ENCODE results near the gene FHOD1.

The FHOD1 gene

DNA sequence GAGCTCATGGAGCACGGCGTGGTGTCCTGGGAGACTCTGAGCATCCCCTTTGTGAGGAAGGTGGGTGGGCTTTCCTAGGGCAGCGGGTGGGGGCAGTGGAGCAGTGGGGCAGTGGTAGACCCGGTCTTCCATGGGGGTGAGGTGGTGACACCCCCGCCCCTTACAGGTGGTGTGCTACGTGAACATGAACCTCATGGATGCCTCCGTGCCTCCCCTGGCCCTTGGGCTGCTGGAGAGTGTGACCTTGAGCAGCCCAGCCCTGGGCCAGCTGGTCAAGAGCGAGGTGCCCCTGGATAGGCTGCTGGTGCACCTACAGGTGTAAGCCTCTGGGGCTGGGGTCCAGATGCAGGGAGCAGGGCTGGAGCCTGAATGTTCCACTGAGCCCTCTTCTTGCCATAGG is 46.8 kb downstream of the FHOD1 start:
- H2AFZ ChIP-seq (ENCODE audit: low read depth, low read length), result no peak overlapping the region
- H3K9me3 ChIP-seq (ENCODE audit: low read length), result no peaks in the 10 kb centered on the region
- H3K36me3 ChIP-seq (ENCODE audit: insufficient read depth, low read length), result peaks cover 67% of the 10 kb centered on the region
- H3K4me1 ChIP-seq (ENCODE audit: insufficient read depth, low read length), result no peaks in the 10 kb centered on the region
- no peak overlapping the region for H3K4me3 ChIP-seq (ENCODE audit: low read length)
- no peaks in the 10 kb centered on the region for H3K27me3 ChIP-seq (ENCODE audit: insufficient read depth, low read length)

DNA sequence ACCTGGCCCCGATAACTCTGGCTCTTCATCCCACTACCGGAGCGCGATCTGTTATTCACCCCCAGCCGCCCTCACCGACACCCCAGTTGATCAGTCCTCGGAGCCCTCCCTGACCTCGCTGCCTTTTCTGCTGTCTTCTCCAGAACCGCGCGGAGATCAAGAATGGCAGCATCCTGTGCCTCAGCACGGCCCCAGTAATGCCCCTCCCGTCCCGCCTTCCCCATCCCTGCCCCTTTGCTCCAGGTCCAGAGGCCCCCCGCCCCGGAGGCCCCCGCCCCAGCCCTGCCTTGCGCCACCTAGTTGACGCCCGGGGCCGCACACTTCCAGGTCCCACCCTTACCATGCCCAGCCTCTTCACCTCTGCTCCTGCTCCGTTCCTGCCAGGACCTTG is 47.5 kb downstream of the FHOD1 start:
- H2AFZ ChIP-seq (ENCODE audit: low read depth, low read length), result no peak overlapping the region
- no peak overlapping the region for H3K4me3 ChIP-seq (ENCODE audit: low read length)
- no peaks in the 10 kb centered on the region for H3K9me3 ChIP-seq (ENCODE audit: low read length)
- H3K36me3 ChIP-seq (ENCODE audit: insufficient read depth, low read length), result peaks cover 74% of the 10 kb centered on the region
- no peaks in the 10 kb centered on the region for H3K27me3 ChIP-seq (ENCODE audit: insufficient read depth, low read length)
- no peaks in the 10 kb centered on the region for H3K4me1 ChIP-seq (ENCODE audit: insufficient read depth, low read length)

DNA sequence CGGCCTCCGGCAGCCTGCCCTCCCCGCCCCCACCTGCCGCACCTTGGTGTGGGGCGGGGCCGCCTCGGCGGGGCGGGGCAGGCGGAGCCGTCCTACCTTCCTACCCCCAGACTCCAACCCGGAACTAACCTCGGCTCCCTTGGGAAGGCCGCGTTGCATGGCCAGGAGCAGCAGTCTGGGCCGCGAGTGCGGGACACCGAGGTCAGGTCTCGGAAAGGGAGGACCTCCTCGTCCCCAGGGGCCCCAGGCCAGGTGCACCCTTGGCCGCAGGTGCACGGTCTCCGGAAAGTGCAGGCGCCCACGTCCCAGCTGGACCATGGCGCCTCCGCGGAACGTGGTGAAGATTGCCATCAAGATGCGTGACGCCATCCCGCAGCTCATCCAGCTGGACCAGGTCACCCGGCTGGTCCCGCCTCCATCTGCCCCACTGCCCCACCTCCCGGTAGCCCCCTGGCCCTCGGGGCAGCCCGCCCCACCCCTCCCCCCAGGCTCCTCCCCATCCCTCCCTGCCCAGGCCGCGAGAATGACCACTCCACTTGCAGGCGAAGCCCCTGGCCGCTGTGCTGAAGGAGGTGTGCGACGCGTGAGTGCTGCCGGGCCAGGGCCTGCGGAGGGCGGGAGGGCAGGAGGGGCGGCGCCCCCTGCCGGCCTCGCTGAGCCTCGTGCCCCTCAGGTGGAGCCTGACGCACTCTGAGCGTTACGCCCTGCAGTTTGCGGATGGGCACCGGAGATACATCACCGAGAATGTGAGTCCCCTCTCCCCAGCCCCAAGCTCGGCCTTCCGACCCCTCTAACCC is 48.1 kb downstream of the FHOD1 start, which contains the start of gene ELMO3:
Gene ELMO3, plus strand, starts transcription at position 121 of the 797 bp plus-strand sequence. Its CDS starts 196 bp downstream, at position 317.
- no peak within 1 kb of the TSS for H2AFZ ChIP-seq (ENCODE audit: low read depth, low read length)
- no peaks in the 10 kb centered on the region for H3K4me1 ChIP-seq (ENCODE audit: insufficient read depth, low read length)
- H3K36me3 ChIP-seq (ENCODE audit: insufficient read depth, low read length), result peaks cover 78% of the 10 kb centered on the region
- H3K9me3 ChIP-seq (ENCODE audit: low read length), result no peaks in the 10 kb centered on the region
- H3K4me3 ChIP-seq (ENCODE audit: low read length), result no peak within 1 kb of the TSS
- H3K27me3 ChIP-seq (ENCODE audit: insufficient read depth, low read length), result no peaks in the 10 kb centered on the region

DNA sequence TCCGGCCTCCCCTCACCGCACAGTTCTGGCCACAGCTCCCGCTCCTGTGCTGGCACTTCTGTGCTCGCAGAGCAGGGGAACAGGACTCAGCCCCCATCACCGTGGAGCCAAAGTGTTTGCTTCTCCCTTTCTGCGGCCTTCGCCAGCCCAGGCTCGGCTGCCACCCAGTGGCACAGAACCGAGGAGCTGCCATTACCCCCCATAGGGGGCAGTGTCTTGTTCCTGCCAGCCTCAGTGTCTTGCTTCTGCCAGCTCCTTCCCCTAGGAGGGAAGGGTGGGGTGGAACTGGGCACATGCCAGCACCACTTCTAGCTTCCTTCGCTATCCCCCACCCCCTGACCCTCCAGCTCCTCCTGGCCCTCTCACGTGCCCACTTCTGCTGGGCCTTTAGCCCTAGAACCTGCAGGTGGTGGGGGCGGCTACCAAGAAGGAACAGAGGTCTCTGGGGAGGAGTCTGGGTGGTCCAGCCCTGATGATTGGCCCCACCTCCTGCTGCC is 49.0 kb downstream of the FHOD1 start:
- Histone ChIP-seq H3K4me1 (ENCODE audit: insufficient read depth, low read length) (peaks cover 4% of the 10 kb centered on the region), H3K9me3 (ENCODE audit: low read length) (no peaks in the 10 kb centered on the region), H3K36me3 (ENCODE audit: insufficient read depth, low read length) (peaks cover 76% of the 10 kb centered on the region), H2AFZ (ENCODE audit: low read depth, low read length) (no peak overlapping the region), H3K27me3 (ENCODE audit: insufficient read depth, low read length) (no peaks in the 10 kb centered on the region), H3K4me3 (ENCODE audit: low read length) (no peak overlapping the region)

DNA sequence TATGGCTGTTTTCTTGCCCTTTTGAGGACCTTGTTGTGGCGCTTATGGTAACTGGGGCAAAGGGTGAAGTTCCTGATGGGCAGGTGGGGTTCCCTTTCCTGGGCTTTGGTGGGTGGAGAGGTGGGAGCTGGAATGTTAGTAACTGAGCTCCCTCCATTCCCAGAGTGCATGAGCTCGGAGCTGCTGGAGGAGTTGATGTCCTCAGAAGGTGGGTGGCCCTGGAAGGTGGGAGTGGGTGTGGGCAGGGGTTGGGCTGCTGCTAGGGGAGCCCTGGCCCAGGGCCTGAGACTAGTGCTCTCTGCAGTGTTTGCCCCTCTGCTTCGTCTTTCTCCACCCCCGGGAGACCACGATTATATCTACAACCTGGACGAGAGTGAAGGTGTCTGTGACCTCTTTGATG is 49.6 kb downstream of the FHOD1 start:
- Histone ChIP-seq H3K36me3 (ENCODE audit: insufficient read depth, low read length) (peaks cover 72% of the 10 kb centered on the region), H3K4me1 (ENCODE audit: insufficient read depth, low read length) (peaks cover 10% of the 10 kb centered on the region), H3K4me3 (ENCODE audit: low read length) (no peak overlapping the region), H2AFZ (ENCODE audit: low read depth, low read length) (no peak overlapping the region), H3K9me3 (ENCODE audit: low read length) (no peaks in the 10 kb centered on the region), H3K27me3 (ENCODE audit: insufficient read depth, low read length) (no peaks in the 10 kb centered on the region)

DNA sequence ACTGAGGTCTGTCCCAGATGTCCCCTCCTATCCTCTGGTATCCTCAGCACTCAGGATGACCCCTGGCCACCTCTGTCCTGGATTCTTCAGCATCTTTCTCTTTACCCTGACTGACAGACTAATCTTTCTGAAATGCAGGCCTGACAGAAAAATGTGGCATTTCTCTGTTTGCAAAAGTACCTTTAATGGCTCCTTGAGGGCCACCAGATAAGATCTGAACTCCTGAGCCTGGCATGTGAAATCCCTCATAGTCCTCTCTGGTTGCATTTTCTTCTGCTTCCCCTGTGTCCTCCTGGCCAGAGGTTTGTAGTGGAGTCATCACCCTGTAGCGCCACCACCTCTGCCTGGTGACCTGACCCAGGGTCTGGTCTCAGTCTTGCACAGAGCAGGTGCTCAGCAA is 50.4 kb downstream of the FHOD1 start:
- Histone ChIP-seq H3K4me3 (ENCODE audit: low read length) (no peak overlapping the region), H3K4me1 (ENCODE audit: insufficient read depth, low read length) (peaks cover 13% of the 10 kb centered on the region), H2AFZ (ENCODE audit: low read depth, low read length) (no peak overlapping the region), H3K36me3 (ENCODE audit: insufficient read depth, low read length) (peaks cover 69% of the 10 kb centered on the region), H3K27me3 (ENCODE audit: insufficient read depth, low read length) (no peaks in the 10 kb centered on the region), H3K9me3 (ENCODE audit: low read length) (no peaks in the 10 kb centered on the region)

DNA sequence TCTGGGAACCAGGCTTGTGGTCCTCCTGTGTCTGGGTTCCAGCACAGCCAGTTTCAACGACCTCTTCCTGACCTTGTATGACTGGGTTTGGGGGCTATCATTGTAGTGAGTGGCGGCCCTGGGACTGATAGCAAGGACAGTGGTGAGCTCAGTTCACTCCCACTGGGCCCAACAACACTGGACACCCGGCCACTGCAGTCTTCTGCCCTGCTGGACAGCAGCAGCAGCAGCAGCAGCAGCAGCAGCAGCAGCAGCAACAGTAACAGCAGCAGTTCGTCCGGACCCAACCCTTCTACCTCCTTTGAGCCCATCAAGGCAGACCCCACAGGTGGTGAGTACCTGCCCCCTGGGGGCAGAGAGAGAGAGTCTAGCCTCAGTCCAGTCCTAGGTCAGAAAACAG is 51.6 kb downstream of the FHOD1 start:
- Histone ChIP-seq H3K36me3 (ENCODE audit: insufficient read depth, low read length) (peaks cover 61% of the 10 kb centered on the region), H3K4me3 (ENCODE audit: low read length) (no peak overlapping the region), H3K27me3 (ENCODE audit: insufficient read depth, low read length) (no peaks in the 10 kb centered on the region), H2AFZ (ENCODE audit: low read depth, low read length) (no peak overlapping the region), H3K4me1 (ENCODE audit: insufficient read depth, low read length) (peaks cover 18% of the 10 kb centered on the region), H3K9me3 (ENCODE audit: low read length) (no peaks in the 10 kb centered on the region)

DNA sequence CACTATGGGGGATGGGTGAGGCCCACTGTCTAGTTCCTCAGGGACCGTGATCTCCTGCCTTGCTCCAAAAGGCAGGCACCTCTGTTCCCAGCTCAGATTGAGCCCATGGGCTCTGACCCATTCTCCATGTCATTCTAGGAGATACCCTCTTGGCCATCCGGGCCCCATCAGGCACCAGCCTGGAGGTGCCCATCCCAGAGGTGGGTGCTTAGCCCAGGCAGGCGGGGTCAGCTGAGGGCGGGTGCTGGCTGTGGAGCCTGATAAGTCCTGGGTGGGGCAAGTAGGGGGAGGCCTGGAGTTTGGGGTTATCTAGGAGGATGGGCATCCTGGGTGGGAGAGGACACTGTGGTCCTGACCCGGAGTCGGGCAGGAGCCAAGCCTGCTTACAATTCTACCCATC is 53.0 kb downstream of the FHOD1 start:
- Histone ChIP-seq H3K4me3 (ENCODE audit: low read length) (no peak overlapping the region), H3K4me1 (ENCODE audit: insufficient read depth, low read length) (peaks cover 18% of the 10 kb centered on the region), H3K9me3 (ENCODE audit: low read length) (no peaks in the 10 kb centered on the region), H2AFZ (ENCODE audit: low read depth, low read length) (no peak overlapping the region), H3K36me3 (ENCODE audit: insufficient read depth, low read length) (peaks cover 57% of the 10 kb centered on the region), H3K27me3 (ENCODE audit: insufficient read depth, low read length) (no peaks in the 10 kb centered on the region)

DNA sequence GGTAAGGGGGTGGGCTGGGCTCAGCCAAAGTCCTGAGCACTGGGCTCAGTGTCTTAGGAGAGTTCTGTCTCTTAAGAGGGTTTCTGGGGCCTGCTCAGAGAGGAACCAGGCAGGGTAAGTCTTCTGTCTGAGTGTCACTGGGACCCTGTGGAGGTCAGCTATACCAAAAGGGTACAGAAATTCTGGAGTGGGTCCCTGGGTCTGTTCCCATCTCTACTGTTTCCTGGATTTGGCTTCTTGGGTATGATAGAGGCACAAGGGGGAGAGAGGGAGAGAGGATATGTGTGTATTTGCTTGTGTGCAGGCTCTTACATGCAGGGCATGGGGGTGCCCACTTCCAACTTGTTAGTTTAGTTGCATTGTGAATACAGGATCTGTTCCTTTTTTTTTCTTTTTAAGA is 53.7 kb downstream of the FHOD1 start:
- Histone ChIP-seq H3K4me1 (ENCODE audit: insufficient read depth, low read length) (peaks cover 18% of the 10 kb centered on the region), H2AFZ (ENCODE audit: low read depth, low read length) (no peak overlapping the region), H3K27me3 (ENCODE audit: insufficient read depth, low read length) (no peaks in the 10 kb centered on the region), H3K4me3 (ENCODE audit: low read length) (peak overlapping the region; percentile 94), H3K36me3 (ENCODE audit: insufficient read depth, low read length) (peaks cover 50% of the 10 kb centered on the region), H3K9me3 (ENCODE audit: low read length) (no peaks in the 10 kb centered on the region)

DNA sequence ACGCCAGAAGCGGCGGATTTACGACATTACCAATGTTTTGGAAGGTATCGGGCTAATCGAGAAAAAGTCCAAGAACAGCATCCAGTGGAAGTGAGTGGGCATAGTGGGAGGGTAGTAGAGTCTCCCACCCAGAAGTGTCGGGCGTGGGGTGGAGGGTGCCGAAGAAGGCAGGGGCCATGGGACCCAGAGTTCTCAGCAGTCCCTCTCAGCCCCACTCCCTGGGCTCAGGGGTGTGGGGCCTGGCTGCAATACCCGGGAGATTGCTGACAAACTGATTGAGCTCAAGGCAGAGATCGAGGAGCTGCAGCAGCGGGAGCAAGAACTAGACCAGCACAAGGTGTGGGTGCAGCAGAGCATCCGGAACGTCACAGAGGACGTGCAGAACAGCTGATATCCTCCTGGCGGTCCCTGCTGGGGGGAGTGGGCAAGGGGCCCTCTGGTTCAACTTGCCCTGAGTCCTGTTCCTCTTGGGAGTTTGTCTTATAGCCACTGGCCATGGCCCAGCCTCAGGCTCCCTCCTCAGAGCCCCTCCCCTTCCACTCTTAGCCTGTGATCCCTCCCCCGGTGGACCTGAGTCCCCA is 54.4 kb downstream of the FHOD1 start:
- peak overlapping the region; percentile 94 for H3K4me3 ChIP-seq (ENCODE audit: low read length)
- H3K27me3 ChIP-seq (ENCODE audit: insufficient read depth, low read length), result no peaks in the 10 kb centered on the region
- no peaks in the 10 kb centered on the region for H3K9me3 ChIP-seq (ENCODE audit: low read length)
- H3K4me1 ChIP-seq (ENCODE audit: insufficient read depth, low read length), result peaks cover 18% of the 10 kb centered on the region
- H3K36me3 ChIP-seq (ENCODE audit: insufficient read depth, low read length), result peaks cover 43% of the 10 kb centered on the region
- H2AFZ ChIP-seq (ENCODE audit: low read depth, low read length), result no peak overlapping the region

DNA sequence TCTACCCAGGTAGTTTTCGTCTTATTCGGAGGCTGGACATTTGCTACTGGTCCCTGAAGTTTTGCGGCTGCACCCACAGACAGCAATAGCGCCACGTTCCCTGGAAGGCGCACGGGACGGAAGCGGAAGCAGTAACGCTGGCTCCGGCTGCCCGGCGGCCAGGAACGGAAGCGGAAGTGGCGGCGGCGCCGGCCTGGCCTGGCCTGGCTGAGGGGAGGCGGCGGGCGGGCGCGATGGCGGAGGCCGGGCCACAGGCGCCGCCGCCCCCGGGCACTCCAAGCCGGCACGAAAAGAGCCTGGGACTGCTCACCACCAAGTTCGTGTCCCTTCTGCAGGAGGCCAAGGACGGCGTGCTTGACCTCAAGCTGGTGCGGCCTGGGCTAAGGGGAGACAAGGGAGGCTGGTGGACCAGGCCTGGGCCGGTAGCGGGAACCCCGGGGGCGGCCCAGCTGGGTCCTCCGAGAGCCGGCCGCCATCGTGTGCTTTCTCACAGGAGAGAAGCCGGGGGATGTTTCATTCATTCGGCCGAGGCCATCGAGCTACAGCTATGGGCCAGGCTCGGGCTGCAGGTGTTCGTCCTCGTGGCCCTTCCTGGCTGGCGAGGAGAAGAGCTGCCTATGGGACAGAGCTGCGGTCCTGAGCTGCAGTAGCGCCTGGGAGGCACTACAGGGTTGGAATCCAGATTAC is 55.1 kb downstream of the FHOD1 start, which contains the start of gene E2F4:
Gene E2F4, plus strand, starts transcription at position 161 of the 687 bp plus-strand sequence. Its CDS starts 73 bp downstream, at position 234.
- Histone ChIP-seq H3K4me3 (ENCODE audit: low read length) (peak within 1 kb of the TSS; percentile 94), H3K9me3 (ENCODE audit: low read length) (no peaks in the 10 kb centered on the region), H3K27me3 (ENCODE audit: insufficient read depth, low read length) (no peaks in the 10 kb centered on the region), H3K36me3 (ENCODE audit: insufficient read depth, low read length) (peaks cover 36% of the 10 kb centered on the region), H2AFZ (ENCODE audit: low read depth, low read length) (no peak within 1 kb of the TSS), H3K4me1 (ENCODE audit: insufficient read depth, low read length) (peaks cover 18% of the 10 kb centered on the region)

DNA sequence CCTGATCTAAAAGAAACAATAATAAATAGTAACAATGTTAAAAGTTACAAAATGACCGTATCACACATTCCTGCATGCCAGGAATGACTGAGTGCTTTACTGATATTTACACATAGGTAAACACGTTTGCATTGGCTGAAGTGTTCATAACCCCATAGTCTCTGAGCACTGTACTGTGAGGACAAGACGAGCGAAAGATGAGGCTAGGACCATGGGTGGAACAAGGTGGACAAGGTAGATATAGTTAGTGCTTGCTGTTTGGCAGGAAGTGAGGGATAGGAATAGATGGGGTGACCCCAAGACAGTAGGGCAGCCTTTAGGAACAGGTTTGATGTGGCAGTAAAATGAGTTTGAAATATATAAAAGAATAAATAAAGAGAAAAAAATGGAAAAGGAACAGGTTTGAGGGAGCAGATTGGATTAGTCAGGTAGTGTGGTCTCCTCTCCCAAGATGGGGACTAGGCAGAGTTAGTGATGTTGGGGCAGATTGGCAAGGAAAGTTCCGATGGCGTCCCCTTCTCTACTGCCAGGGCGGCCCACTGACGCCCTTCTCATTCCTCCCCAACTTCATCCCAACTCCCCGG is 55.8 kb downstream of the FHOD1 start:
- Histone ChIP-seq H3K4me3 (ENCODE audit: low read length) (peak overlapping the region; percentile 94), H2AFZ (ENCODE audit: low read depth, low read length) (no peak overlapping the region), H3K4me1 (ENCODE audit: insufficient read depth, low read length) (peaks cover 19% of the 10 kb centered on the region), H3K9me3 (ENCODE audit: low read length) (no peaks in the 10 kb centered on the region), H3K27me3 (ENCODE audit: insufficient read depth, low read length) (no peaks in the 10 kb centered on the region), H3K36me3 (ENCODE audit: insufficient read depth, low read length) (peaks cover 30% of the 10 kb centered on the region)

Data from neuron (in vitro differentiated cells).